ENCODE data around the gene FRRS1. TPM values are rescaled to one million over a fixed set of nuclear protein-coding genes. Genes with fewer than 3 reads are reported as not detected.

Gene FRRS1
- polyA plus RNA-seq, 2 of the 4 experiments (the other 2 are of a cell fraction), result 2.4 to 4.9 TPM

DNA sequence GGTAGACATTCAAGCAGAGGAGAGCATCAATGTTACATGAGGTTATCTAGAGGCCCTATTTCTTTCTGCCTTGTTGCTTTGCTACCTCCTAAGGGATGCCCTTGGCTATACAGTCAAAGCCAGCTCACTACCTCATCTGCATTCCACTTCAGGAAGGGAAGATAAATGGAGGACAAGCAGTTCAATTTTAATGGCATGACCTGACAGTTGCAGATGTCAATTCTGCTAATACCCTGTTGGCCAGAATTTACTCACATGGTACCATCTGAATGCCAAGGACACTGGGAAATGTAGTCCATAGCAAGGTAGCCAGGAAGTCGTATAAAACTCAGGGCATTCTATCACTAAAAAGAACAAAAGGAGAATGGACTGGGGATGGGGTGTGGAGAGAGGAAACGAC is 89.0 kb downstream of the FRRS1 start:
- Histone ChIP-seq H3K4me3 (no peak overlapping the region), H3K9me3 (no peaks in the 10 kb centered on the region), H3K27ac (no peak overlapping the region), H3K4me2 (no peak overlapping the region), H3K4me1 (peaks cover 16% of the 10 kb centered on the region; the same call in 1 of the 3 replicates)
- no peak for TF ChIP-seq MAFK (IDR thresholded peaks at IDR 0.05; ENCODE audit: partially characterized antibody)
- TF ChIP-seq, protein P1, sequence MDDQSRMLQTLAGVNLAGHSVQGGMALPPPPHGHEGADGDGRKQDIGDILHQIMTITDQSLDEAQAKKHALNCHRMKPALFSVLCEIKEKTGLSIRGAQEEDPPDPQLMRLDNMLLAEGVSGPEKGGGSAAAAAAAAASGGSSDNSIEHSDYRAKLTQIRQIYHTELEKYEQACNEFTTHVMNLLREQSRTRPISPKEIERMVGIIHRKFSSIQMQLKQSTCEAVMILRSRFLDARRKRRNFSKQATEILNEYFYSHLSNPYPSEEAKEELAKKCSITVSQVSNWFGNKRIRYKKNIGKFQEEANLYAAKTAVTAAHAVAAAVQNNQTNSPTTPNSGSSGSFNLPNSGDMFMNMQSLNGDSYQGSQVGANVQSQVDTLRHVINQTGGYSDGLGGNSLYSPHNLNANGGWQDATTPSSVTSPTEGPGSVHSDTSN (IDR thresholded peaks at IDR 0.05), result no peak
- TF ChIP-seq, protein P2, sequence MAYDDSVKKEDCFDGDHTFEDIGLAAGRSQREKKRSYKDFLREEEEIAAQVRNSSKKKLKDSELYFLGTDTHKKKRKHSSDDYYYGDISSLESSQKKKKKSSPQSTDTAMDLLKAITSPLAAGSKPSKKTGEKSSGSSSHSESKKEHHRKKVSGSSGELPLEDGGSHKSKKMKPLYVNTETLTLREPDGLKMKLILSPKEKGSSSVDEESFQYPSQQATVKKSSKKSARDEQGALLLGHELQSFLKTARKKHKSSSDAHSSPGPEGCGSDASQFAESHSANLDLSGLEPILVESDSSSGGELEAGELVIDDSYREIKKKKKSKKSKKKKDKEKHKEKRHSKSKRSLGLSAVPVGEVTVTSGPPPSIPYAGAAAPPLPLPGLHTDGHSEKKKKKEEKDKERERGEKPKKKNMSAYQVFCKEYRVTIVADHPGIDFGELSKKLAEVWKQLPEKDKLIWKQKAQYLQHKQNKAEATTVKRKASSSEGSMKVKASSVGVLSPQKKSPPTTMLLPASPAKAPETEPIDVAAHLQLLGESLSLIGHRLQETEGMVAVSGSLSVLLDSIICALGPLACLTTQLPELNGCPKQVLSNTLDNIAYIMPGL (CRISPR knock-in tag; IDR thresholded peaks at IDR 0.05; ENCODE audit: borderline replicate concordance), result no peak
- no peak for TF ChIP-seq HEYL (CRISPR knock-in tag; IDR thresholded peaks at IDR 0.05)
- ChIA-PET CTCF (no interaction called here), POLR2A (no interaction called here)
- DNase-seq (ENCODE audit: low read depth in 1 of 2, low spot score in 1 of 2), result no peak
- no peak for ATAC-seq
- 77% methylated on average over 2 of the region's 2 CpGs for WGBS (ENCODE audit: missing lambda C conversion rate)
- no peak for FAIRE-seq

DNA sequence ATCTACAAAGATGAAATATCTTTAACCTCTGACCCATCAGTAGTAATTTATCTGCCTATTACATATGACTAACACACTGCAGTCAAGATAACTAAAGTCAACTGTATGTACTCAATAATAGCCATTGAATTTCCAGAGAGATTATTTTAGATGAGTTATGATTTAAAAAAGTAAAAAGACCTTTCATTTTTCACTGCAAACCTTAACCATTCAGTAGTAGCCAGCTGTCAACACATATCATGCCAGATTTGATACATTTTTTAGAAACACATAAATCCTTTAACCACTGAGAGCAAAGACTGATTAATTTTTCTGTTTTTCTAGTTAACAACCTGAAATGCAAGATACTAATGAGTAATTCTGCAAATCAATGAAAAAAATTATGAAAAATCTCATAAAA is 89.6 kb downstream of the FRRS1 start:
- no peak overlapping the region for H3K27ac ChIP-seq

GRCh38 chr1:99675994-99676393 is 90.4 kb downstream of the FRRS1 start:
- no peak for TF ChIP-seq RFX5 (IDR thresholded peaks at IDR 0.05)
- ATAC-seq (no peak), DNase-seq (ENCODE audit: low read depth in 1 of 2, low spot score in 1 of 2) (no peak), FAIRE-seq (no peak)
- POLR2A ChIA-PET, result no interaction called here
- H3K27ac ChIP-seq, result no peak overlapping the region
- CTCF ChIA-PET, result no interaction called here
- WGBS (ENCODE audit: missing lambda C conversion rate), result 87% methylated on average over 1 of the region's 1 CpG
- H3K4me3 ChIP-seq, result no peak overlapping the region
- H3K4me1 ChIP-seq, result peaks cover 19% of the 10 kb centered on the region; the same call in 1 of the 3 replicates
- H3K4me2 ChIP-seq, result no peak overlapping the region
- no peaks in the 10 kb centered on the region for H3K9me3 ChIP-seq

More for the DNA sequence above, 89.6 kb downstream of the FRRS1 start:
- no peak for FAIRE-seq
- H3K4me2 ChIP-seq, result no peak overlapping the region
- H3K9me3 ChIP-seq, result no peaks in the 10 kb centered on the region
- CTCF ChIA-PET, result no interaction called here
- H3K4me3 ChIP-seq, result no peak overlapping the region
- no peak for ATAC-seq
- no peak for DNase-seq (ENCODE audit: low read depth in 1 of 2, low spot score in 1 of 2)
- H3K4me1 ChIP-seq, result peaks cover 19% of the 10 kb centered on the region; the same call in 2 of the 3 replicates
- POLR2A ChIA-PET, result no interaction called here
- TF ChIP-seq RFX5 (IDR thresholded peaks at IDR 0.05), result no peak
- TF ChIP-seq CHD2 (IDR thresholded peaks at IDR 0.05; ENCODE audit: low read length, partially characterized antibody), result no peak
- no peak for TF ChIP-seq MAFK (IDR thresholded peaks at IDR 0.05; ENCODE audit: partially characterized antibody)
- TF ChIP-seq SREBF2 (IDR thresholded peaks at IDR 0.05), result no peak
- TF ChIP-seq, protein P3, sequence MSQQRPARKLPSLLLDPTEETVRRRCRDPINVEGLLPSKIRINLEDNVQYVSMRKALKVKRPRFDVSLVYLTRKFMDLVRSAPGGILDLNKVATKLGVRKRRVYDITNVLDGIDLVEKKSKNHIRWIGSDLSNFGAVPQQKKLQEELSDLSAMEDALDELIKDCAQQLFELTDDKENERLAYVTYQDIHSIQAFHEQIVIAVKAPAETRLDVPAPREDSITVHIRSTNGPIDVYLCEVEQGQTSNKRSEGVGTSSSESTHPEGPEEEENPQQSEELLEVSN (IDR thresholded peaks at IDR 0.05; ENCODE audit: borderline replicate concordance, low read depth), result no peak
- no peak for TF ChIP-seq POLR2A (IDR thresholded peaks at IDR 0.05; ENCODE audit: low read length)
- no peak for TF ChIP-seq KDM5A (IDR thresholded peaks at IDR 0.05)
- TF ChIP-seq, protein P4, sequence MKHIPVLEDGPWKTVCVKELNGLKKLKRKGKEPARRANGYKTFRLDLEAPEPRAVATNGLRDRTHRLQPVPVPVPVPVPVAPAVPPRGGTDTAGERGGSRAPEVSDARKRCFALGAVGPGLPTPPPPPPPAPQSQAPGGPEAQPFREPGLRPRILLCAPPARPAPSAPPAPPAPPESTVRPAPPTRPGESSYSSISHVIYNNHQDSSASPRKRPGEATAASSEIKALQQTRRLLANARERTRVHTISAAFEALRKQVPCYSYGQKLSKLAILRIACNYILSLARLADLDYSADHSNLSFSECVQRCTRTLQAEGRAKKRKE (CRISPR knock-in tag; IDR thresholded peaks at IDR 0.05; ENCODE audit: low read depth), result no peak
- no peak for TF ChIP-seq HEYL (CRISPR knock-in tag; IDR thresholded peaks at IDR 0.05)
- no peak for TF ChIP-seq FOSL2 (IDR thresholded peaks at IDR 0.05)
- TF ChIP-seq FOSL2 (CRISPR knock-in tag; IDR thresholded peaks at IDR 0.05), result no peak
- no peak for TF ChIP-seq MAX (IDR thresholded peaks at IDR 0.05)
- no peak for TF ChIP-seq JUN (IDR thresholded peaks at IDR 0.05)
- TF ChIP-seq HDAC2 (IDR thresholded peaks at IDR 0.05), result no peak

DNA sequence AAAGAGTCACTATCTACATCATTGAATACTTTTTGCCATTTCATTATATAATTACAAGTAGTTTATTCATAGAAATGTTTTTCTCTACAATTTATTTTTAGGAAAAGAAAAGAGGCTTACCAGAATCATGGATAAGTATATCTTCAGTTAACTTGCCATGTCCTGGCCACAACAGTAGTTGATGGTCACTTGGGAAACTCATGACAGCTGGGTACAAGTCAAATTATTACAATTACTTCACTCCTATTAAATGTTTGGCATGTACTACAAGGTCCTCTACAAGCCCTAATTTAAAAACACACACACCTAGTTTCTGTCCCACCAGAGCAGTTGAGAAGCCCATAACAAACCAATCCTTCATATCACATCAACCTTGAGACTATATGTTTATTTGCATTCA is 91.1 kb downstream of the FRRS1 start:
- H3K27ac ChIP-seq, result no peak overlapping the region
- no peaks in the 10 kb centered on the region for H3K9me3 ChIP-seq
- ChIA-PET POLR2A (no interaction called here), CTCF (no interaction called here)
- DNase-seq (ENCODE audit: low read depth in 1 of 2, low spot score in 1 of 2) (no peak), FAIRE-seq (no peak), ATAC-seq (no peak)
- H3K4me3 ChIP-seq, result no peak overlapping the region
- peaks cover 19% of the 10 kb centered on the region; the same call in 1 of the 3 replicates for H3K4me1 ChIP-seq
- no peak overlapping the region for H3K4me2 ChIP-seq
- no peak for TF ChIP-seq EHMT2 (IDR thresholded peaks at IDR 0.05; ENCODE audit: low read depth)
- TF ChIP-seq MYC (IDR thresholded peaks at IDR 0.05; ENCODE audit: borderline replicate concordance, low read length), result no peak
- TF ChIP-seq HES2 (IDR thresholded peaks at IDR 0.05), result no peak
- no peak for TF ChIP-seq RAD21 (conservative IDR thresholded peaks at IDR 0.05 in 1 of 2, IDR thresholded peaks at IDR 0.05 in 1 of 2)
- no peak for TF ChIP-seq BHLHE40 (IDR thresholded peaks at IDR 0.05; ENCODE audit: low read depth, low read length)
- no peak for TF ChIP-seq HOXA7 (CRISPR knock-in tag; IDR thresholded peaks at IDR 0.05)
- TF ChIP-seq, protein P1 (IDR thresholded peaks at IDR 0.05), result no peak
- TF ChIP-seq MAX (IDR thresholded peaks at IDR 0.05), result no peak
- TF ChIP-seq ZFP36 (IDR thresholded peaks at IDR 0.05; ENCODE audit: borderline replicate concordance, partially characterized antibody), result no peak

Data from A549 (cell line).